ENCODE data around the gene TTLL5.

Gene TTLL5

DNA sequence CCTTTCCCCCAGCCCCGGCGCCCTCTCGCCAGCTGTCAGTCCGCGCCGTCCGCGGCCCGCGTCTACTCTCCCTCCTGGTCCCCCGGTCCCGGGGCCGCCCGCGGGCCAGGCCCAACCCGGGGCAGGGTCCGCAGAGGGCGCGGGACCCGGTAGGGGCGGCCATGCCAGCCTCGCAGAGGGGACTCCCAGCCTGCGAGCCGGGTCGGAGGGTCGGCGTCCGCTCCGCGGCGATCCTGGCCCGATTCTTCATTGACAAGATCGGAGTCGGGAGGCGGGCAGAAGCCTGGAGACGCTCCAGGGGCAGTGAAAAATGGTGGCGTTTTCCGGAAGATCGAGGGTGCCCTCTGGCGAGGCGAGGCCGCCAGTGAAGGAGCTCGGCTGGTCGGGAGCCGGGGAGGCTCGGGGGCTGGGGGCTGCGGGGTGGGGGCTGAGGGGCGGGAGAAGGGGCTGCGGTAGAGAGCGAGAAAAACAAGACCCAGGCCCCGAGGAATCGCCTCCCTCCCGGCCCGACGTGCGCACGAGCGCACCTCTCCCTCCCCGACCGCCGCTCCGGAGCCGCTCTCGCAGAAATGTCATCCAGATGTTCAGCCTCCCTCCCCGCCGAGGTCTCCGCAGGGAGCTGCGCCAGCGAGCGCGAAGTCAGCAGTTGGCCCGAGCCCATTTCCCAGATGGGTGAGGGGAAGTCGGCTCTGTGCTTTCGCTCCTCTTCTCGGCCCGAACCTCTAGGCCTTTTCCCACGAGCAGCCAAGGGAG, 321.4 kb downstream of the TTLL5 start:
- DNase-seq = peak in 54 of 56 donors; percentile 49 to 91 (median 78)

DNA sequence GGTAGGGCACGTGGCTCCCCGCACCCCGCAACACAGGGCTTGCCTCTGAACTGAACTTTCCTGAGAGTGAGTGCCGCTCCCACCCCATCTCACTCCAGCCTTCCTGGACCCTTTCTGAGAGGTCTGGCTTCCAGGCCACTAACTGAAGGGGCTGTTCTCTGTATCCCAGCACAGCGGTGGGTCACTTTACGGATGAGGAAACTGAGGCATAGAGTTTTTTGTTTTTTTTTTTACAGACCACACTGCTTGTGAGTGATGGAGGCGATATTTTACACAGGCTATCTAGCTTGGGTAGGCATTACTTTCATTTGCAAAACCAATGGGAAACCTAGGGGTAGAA, 321.9 kb downstream of the TTLL5 start:
- DNase-seq = peak in 1 of 56 donors; percentile 32

- no peak for DNase-seq
Measured at GRCh38 chr14:75984674-75985073, 323.6 kb downstream of the TTLL5 start.

GRCh38 chr14:75985618-75986438, 324.8 kb downstream of the TTLL5 start, which contains the start of gene IFT43:
IFT43 (plus strand) TSS chr14:75985763; CDS start chr14:75985787, 24 bp downstream.
- peak; percentile 40 to 95 (median 84) for DNase-seq

GRCh38 chr14:75986439-75986765, 325.4 kb downstream of the TTLL5 start:
- no peak for DNase-seq

- no peak for DNase-seq
Measured at GRCh38 chr14:75987201-75987970, 326.3 kb downstream of the TTLL5 start.

DNA sequence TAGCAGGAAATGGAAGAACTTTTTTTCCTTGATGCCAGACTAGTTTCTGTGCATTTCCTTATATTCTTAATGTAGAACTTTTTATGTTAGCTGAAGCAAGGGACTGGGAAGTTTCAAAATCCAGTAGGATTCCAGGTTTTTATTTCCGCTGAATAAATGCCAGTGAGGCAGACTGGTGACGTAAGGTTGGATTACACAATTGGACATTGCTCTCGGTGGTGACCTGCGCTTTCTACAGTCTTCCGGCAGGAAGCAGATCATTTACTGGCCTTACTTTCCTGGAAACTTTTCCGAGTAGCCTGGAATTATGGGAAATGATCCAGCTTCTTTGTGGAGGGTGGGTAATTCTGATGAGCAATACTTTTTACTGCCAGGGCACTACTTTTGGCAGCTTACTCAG, 328.1 kb downstream of the TTLL5 start:
- DNase-seq = no peak

DNA sequence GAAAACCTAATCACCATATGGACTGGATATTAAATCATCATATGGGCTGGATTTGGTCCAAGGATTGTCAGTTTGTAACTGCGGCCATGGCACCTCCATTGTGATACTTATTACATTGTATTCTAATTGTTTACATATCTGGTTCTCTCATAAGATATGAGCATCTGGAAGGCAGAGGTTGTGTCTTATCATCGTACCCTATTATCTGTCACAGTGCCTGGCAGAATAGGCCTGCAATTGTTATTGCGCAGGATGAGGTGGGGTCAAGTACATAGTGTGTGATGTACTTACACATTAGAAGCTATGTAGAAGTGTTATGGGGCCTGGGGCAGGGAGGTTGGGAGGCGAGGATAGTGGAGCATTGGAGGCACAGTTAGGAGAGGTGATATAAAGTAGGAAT, 329.3 kb downstream of the TTLL5 start:
- DNase-seq = no peak

- DNase-seq = peak in 7 of 56 donors; percentile 13 to 32 (median 26)
Measured at GRCh38 chr14:75991753-75992152, 330.7 kb downstream of the TTLL5 start.

DNA sequence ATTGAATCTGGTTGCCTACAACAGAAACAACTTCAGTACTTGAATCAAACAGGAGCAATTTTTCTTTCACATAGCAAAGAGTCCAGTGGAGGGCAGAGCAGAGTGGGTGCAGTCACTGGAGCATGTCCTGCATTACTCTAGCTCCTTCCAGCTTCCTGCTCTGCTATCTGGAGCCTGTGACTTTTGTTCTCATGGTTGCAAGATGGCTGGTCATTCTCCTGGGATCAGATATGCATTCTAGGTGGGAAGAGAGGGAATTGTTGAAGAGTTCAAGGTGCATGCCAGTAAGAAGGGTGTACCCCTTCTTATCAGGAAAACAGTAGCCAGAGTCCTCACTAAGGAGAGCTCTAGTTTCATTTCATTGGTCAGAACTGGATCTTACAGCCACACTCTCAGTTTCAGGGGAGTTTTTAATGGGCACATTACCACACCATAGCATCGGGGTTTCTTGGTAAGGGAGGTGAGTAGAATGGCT, 332.6 kb downstream of the TTLL5 start:
- no peak for DNase-seq

GRCh38 chr14:75995372-75996041, 334.5 kb downstream of the TTLL5 start:
- DNase-seq = no peak

DNA sequence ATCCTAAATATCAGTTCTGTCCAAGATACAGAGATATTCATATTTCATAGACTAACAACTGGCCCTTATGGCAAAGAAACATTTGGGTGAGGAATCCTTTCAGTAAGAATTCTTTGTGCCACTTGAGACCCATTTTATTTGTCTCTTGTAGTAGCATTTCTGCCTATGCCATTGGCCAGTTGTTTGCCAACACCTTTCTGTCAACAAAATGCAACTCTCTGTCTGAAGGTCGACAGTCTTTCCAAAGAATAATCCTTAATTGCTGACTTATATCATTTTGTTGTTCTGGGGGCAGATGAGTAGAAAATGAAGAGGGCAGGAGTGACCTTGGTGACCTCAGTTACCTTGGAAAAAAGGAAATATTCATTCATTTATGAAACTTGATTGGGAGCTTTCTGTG, 335.4 kb downstream of the TTLL5 start:
- no peak for DNase-seq

- peak in 6 of 56 donors; percentile 16 to 30 (median 24) for DNase-seq
Measured at GRCh38 chr14:75999511-76000190, 338.6 kb downstream of the TTLL5 start.

- no peak for DNase-seq
Measured at GRCh38 chr14:76002383-76002782, 341.3 kb downstream of the TTLL5 start.

Measured in amygdala (tissue), 56 donors.